ENCODE results near the gene DUSP22.
"Not testable (repeated sequence)": the region's sequence is repeated elsewhere in the genome, so short reads cannot be mapped to it uniquely, and the experiment has no call there.

DUSP22 gene, protein sequence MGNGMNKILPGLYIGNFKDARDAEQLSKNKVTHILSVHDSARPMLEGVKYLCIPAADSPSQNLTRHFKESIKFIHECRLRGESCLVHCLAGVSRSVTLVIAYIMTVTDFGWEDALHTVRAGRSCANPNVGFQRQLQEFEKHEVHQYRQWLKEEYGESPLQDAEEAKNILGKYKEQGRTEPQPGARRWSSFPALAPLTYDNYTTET

DNA sequence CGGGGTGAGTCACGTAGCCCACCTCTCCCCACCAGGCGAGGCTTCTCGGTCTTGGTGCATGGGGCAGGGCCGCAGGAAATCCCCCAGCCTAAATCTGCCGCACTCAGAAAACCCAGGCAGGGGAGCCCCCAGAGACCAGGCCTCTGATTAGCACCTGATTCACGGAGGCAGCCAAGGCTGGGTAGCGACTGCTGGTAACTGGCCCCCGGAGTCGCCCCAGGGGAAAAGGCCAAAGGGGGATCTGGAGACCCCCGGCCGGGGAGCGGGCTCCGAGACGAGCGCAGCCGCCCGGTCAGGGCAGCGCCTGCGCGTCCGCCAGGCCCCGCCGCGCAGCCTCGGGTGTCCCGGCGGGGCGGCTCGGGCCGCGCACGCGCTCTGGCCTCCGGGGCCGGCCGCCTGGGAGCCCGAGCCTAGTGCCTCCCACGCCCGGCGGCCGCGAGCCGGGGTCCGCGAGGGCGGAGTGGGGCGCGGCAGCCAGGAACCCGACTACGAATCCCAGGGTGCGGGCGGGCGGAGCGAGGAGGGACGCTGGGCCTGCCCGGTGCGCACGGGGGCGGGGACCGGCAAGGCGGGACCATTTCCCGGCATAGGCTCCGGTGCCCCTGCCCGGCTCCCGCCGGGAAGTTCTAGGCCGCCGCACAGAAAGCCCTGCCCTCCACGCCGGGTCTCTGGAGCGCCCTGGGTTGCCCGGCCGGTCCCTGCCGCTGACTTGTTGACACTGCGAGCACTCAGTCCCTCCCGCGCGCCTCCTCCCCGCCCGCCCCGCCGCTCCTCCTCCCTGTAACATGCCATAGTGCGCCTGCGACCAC, at the start of gene DUSP22:
TSS of gene DUSP22 (plus strand) at position 791 of the 809 bp plus-strand sequence. CDS start 53 bp downstream, outside the sequence.
- peak; percentile 73 to 75 for DNase-seq

DNA sequence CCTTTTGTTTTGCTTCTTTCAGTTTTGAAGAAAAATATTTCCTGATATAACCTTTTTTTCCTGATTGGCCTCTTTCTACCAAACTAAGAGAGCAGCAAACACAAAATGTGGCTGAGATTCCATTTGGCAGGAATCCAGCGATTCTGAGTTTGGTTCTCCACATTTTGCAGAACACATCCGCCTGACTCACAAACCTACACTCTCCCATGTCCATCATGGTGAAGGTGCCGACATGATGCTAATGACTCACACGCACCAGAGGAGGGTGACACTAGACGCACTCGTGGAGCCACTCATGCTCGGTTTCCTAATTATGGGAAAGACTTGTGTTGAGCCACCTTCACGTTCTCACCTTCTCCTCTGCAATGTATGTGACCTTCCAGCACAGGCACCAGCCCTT, 45.9 kb upstream of the DUSP22 start:
- DNase-seq = no peak

DNA sequence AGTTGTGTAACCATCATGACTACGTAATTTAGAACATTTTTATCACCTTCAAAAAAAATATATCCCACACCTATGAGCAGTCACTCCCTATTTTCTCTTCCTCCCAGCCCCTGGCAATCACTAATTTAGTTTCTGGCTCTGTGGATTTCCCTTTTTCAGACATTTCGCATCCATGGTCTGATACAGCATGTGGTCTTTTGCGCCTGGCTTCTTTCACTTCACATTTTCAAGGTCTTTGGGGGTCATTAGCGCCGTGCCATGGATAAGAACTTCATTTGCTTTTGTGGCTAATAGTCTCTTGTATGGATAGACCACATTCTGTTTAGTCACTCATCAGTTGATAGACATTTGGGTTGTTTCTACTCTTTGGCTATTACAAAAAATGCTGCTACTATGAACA, 44.9 kb upstream of the DUSP22 start:
- no peak for DNase-seq

DNA sequence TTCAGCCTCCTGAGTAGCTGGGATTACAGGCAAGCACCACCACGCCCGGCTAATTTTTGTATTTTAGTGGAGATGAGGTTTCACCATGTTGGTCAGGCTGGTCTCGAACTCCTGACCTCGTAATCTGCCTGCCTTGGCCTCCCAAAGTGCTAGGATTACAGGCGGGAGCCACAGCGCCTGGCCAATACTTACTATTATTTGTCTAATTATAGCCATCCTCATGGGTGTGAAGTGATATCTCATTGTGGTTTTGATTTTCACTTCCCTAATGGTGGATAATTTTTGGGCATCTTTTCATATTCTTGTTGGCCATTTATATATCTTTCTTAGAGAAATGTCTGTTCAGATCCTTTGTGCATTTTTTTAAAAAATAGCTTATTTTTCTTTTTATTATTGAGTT, 44.2 kb upstream of the DUSP22 start:
- not testable (repeated sequence) for DNase-seq

DNA sequence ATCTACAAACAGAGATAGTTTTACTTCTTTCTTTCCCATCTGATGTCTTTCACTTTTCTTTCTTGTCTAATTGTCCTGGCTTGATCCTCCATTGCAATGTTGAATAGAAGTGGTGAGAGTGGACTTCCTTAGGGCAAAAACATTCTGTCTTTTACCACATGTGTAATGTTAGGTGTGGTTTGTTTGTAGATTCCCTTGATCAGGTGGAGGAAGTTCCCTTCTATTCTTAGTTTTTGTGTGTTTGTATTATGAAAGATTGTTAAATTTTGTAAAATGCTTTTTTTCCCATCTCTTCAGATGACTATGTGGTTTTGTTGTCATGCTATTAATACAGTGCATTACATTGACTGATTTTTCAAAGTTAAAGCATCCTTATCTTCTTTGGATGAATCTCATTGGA, 41.6 kb upstream of the DUSP22 start:
- no peak for DNase-seq

DNA sequence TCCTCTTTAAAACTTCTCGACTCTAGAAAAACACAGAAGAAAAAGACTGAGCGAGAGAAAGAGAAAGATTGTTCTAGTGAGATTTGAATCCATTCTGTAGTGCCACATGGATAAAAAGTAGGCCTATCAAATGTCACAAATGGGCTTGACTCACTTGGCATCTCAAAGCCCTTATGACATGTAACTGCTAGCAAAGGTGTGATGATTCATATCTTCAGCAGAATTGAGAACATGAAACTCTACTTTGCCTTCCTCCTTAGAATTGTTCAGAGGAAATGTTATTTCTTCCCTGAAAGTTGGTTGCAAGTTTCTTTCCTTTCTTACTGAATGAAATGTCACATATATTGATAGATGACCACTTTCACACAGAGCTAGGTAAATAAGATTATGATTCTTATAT, 40.4 kb upstream of the DUSP22 start:
- no peak for DNase-seq

DNA sequence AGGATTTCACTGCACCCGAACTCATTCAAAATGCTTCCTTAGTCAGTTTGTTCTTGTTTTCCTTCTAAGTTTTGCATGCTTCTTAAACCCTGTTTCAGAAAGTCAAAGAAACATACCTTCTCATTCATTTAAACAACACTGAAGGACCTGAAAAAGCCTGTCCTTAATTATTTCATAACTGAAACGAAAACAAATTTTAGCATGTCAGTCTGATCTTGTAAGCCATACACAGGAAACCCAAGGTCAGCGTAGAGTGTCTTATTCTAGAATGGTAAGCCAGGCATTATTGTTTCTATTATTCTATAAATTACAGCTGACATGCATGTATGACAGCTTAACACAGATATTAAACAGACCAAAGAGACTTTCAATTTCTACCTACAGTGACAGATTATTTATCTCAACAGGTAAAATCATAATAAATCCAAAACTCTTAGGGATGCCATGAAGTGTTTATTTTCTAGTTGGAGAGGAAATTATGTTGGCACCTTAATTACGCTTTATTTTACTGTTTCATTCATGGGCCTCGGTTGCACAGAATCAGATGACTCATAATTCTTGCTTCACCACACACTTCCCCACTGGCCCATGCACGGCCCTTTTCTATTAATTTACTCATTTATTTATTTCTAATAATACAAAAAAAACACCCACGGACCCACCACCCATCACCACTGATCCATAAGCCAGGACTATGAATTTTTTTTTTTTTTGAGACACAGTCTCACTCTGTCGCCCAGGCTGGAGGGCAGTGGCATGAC, 39.3 kb upstream of the DUSP22 start:
- no peak for DNase-seq

DNA sequence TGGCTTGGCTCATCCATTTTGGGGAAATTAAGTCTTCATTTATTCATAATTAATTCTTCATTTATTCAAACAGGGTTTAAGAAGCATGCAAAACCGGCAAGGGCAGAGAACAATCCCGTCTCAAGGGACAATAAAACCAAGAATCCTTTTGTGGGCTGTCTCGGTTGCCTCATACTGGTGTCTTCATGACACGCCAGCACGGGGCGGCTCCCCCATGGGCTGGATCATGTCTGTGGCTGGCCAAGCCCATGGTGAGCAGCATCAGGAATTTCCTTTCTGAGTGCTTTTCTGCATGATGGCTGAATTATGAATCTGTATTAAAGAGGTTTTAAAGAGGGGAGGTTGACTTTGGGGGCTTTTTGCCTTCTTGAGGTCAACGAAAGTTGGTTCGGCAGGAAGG, 38.3 kb upstream of the DUSP22 start:
- no peak for DNase-seq

DNA sequence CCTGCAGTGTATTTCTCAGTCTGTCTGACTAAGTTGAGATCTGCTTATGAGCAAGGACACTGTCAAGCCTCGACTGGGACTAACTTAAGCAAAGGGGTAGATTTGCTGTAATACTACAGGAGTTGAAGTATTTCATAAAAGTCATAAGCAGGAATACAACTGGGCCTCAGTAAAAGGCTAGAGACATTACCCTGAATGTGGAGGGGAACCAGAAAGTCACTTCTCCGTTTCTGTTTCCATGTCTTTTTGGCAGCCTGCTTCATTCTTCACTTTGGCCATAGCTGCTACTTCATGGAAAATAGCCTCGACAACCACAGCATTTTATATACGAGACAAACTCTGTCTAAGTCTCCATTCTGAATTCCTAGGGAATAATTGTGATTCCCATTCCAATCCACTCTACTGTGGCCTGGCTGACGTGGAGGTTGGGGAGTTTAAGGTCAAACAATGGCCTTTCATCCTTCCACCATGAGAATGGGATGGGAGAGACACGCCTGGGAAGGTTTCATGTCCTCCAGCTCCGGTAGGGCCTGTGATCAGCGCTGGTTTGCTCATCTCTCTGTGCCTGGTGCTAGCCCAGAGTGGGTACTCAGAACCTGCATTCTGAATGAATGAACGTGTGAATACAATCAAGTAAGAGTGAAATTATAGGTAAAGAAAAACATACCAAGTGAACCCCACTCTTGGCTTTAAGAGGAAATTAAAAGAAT, 37.1 kb upstream of the DUSP22 start:
- no peak for DNase-seq

DNA sequence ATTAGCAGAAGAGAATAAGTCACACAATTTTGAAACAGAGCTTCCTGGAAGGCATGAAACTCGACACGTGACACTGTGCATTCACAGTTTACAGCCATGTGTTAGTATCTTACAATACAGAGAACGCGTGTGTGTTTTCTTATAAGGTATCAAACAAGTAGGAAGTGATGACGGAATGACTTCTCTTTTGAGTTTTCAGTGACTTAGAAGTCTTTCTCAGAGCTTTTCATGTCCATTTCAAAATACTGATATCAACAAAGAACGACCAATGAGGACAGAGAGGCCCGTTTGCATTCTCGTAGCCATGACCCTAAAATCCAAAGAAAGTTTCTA, 36.6 kb upstream of the DUSP22 start:
- DNase-seq = no peak

DNA sequence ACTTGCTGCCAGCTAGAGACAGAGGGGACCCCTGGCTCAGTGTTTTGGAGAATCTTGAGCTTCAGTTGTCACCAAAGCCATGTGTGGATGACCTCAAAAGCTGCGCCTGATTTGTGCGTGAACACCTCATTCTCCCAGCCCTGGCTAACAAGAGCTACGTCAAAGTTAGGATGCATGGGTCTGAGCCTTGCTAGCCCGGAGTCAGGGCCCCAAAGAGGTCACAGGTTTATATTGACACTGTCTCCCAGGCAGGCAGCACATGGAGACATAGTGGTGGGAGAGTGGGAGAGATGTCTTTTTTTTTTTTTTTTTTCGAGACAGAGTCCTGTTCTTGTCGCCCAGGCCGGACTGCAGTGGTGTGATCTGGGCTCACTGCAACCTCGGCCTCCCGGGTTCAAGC, 36.1 kb upstream of the DUSP22 start:
- DNase-seq = no peak

DNA sequence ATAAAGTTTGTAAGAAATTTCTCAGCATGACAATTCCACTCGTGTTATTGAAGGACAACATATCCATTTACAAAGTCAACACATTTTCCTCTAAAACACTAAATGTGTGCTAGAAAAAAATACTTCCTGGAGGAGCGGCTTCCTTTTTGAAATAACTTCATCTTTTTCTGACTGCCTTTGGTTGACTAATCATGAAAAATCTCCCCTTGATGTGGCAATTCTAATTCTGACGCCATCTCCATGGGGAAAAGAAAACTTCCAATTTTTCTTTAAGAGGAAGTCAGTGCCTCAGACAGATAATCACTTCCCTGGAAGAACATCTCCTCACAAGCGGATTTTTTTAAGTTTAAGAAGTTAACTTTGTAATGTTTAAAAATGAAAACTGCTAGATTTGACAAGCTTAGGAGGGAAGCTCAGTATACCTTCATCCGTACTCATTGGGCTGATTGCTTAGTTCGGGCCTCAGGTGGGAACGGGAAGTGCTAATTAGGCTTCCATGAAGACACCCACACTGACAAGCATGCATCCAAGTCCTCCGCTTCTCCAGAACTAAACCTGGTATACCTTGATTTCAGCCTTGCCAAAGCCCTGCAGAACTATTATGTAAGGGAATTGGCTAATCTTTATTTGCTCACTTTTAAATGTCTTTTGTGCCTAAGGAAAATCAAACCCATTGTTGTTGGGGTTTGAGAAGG, 35.1 kb upstream of the DUSP22 start:
- DNase-seq = no peak

DNA sequence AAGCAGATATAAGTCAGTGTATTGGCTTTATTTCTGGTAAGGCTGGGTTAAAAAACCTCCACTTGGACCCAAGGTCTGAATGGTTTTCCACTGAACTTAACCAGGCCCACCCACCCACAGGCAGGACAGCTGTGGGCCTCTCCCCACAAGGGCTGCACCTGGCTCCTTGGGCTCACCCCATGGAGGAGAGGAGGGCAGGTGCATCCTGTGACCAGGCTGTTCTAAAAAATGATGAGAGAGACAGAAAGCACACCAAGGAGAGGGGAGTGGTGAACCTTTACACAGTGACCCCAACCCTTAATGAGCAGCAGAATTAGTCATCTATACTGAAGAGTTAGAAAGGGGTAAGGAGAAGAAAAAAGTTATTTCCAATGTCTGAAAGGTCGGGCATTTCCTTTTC, 34.5 kb upstream of the DUSP22 start:
- no peak for DNase-seq

DNA sequence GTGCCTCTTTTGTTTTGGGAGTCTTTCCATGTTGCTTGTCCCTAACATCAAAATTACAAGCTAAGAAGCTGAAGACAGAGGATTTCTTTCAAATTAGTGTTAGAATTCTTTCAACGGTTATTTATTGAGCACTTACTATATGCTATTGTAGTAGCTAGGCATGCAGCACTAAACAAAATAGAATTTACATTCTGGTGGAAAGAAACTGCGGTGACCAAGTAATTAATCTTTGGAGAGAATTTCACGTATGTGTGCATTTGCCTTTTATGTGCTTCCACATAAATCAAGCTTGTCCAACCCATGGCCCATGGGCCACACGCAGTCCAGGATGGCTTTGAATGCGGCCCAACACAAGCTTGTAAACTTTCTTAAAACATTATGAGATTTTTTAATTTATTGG, 33.0 kb upstream of the DUSP22 start:
- DNase-seq = no peak

DNA sequence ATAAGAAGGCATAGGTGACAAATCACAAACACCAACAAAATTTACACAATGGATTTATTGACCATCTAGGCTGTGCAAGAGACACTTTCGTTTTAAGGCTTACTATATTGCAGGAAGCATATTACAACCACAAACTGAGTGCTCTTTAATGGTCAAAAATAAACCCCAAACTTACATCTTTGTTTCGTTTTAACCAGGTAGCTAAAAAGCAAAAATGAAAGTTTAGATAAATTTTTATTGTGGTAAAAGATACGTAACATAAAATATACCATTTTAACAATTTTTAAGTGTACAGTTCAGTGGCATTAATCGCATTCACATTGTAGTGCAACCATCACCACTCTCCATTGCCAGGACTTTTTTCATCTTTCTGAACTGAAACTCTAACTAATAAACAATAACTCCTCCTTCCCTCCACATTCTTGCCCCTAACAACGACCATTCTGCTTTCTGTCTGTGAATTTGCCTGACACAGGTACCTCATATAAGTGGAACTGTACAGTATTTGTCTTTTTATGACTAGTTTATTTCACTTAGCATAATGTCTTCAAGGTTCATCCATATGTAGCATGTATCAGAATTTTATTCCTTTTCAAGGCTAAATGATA, 32.3 kb upstream of the DUSP22 start:
- DNase-seq = no peak

DNA sequence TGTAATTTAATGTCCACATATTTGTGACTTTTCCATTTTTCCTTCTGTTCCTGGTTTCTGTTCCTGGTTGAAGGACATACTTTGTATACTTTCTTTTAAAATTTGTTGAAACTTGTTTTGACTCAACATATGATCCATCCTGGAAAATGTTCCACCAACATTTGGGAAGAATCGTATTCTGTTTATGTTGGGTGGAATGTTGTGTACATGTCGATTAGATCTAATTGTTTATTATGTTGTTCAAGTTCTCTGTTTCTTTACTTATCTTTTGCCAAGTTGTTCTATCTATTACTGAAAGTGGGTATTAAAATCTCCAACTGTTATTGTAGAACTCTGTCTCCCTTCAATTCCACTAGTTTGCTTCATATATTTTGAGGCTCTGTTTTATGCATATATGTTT, 27.7 kb upstream of the DUSP22 start:
- DNase-seq = no peak

DNA sequence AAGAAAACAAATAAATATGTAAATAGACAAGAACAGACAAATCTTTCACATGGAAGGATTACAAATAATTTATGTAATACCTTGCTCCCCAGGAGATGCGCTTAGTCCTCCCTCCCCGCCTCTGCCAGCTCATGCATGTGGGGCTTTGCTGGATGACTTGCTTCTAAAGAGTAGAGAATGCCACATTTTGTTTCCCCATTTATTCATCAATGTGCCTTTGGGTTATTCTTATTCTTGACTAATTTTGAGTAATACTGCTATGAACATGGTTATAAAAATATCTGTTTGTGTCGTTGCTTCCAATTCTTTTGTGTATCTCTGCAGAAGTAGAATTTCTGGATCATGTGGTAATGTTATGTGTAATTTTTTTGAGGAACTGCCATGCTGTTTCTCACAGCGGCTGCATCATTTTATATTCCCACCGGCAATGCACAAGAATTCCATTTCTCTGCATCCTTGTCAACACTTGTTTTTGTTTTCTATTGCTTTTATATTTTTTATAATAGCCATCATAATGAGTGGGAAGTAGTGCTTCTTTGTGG, 23.8 kb upstream of the DUSP22 start:
- DNase-seq = no peak

DNA sequence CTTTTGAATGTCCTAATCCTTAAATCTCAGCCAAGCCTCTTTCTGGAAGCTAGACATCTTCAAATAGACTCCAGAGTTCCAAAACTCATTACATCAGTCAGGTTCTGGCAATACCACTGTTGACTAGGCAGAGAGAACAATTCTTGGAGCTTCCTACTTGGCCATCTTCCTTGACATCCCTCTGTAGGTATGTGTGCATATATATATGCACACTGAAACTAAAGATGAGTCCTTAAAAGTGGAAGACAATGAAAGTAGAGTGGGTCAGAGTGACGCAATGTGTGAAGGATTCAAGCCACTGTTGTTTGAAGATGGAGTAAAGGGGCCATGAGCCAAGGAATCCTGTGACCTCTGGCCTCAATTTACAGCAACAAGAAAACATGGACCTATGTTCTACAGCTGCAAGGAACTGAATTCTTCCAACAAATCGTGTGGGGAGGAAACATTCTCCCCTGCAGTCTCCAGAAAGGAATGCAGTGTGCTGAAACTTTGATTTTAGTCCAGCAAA, 18.7 kb upstream of the DUSP22 start:
- no peak for DNase-seq

DNA sequence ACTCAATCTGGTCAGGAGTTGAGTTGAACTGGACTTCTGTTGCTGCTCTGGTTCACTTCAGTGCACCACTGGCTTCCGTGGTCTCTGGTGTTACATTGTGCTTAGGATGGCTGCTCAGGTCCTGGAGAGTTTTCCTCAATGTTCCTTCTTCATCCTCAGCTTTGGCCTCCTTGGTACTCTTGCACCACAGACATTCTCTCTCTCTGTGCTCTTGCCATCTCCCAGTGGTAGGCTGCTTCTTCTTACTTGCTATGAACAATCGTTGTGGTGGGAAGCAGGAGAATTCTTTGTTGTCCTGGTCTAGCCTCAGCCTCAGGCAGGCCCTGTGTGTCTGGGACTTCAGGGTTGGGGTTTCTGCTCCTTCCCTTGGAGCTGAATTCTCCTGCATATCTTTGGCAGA, 14.5 kb upstream of the DUSP22 start:
- no peak for DNase-seq

DNA sequence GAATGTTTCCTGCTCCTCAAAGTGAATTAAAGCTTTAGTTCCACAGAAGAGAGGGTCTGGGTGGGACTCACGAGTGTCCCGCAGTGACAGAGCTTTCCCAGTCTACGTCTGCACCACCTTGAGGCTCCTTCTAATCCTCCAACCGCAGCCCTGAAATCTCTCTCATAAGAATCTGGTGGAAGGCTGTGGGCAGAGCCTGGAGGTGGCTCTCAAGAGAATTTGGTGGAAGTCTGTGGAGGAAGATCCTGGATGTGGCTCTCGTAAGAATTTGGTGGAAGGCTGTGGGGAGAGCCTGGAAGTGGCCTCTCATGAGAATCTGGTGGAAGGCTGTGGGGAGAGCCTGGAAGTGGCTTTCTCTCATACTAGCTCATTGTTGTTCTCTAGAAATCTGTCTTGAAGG, 13.8 kb upstream of the DUSP22 start:
- no peak for DNase-seq

DNA sequence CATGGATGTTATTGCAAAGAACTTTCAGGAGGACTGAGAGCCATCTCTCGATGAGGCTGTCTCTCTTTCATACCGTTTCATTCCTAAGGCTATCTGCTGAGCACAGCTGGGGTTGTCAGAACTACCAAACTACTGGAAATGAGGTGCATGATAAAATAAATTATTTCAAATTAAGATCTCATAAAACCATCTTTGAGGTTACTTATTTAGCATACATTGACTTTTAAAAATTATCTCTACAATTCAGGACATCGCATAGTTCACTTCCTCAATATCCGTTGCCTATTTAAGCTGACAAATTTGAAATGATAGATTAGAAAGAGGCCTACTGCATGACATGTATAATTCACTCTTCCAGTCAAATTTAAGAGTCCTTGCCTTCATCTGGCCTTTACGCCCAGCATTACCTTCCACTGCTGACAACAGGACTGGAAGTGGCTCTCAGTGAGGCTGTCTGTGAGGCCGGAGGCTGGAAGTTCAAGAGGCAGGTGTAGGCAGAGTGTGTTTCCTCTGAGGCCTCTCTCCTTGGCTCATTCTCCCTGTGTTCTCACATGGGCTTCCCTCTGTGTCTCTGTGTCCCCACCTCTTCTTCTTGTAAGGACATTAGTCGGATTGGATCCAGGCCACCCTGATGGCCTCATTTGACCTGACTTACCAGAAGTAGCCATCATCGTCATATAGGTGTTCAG, 12.8 kb upstream of the DUSP22 start:
- no peak for DNase-seq
